AG10803 (cell line): ENCODE results near the gene LDLRAD4.

ENCODE experiments used
- DNase-seq: peaks from one replicate; pipeline ENCODE4 v3.0.0; 2010; ENCODE audit warnings: low read depth
- H3K4me3 ChIP-seq: 2 replicates; pipeline ENCODE4 v1.5.1; 2011; ENCODE audit warnings: mild to moderate bottlenecking, low read length, control low read depth
- CTCF ChIP-seq: conservative IDR thresholded peaks from 2 replicates; pipeline ENCODE4 v1.5.1; 2011; ENCODE audit warnings: mild to moderate bottlenecking, low read length, control low read depth, inconsistent platforms

Gene LDLRAD4

DNA sequence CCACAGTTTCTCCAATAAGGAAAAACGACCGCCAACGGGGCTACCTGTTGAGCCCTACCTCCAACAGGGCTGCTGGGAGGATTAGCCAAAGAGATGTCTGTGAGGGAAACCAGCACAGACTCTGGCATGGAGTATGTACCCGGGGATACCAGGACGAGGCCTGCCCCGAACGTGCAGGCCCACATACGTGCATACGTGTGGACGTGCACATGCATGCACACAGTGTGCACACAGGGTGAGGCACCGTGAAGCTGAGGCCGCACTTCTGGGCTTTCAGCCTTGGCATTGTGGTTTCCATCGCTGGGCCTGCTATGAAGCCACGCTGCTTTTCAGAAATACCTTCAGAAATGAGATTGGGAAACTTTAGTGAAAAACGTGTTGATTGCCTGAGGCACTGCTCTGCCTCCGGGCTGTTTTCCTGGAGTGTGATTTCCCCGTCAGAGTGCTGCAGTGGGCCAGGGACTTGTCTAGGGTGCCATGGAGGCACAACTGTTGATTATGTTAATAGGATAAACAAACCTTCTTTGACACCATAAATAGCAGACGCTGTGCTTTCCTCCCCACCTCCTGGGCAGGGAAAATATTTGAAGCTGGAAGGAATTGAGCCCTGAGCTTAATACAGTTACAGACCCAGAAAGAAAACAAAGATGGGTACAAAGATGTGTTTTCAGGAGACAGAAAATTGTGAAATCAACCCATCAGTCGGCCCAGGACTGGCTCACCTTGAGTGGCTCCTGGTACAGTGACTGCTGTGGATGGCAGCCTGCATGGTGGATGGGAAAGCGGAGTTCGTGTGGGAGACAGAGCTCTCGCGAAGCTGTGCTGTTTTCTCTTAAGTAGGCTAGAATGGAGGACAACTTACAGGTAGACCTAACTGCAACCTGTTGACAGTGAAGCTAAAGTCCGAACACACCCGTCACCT, 325.5 kb downstream of the LDLRAD4 start:
- TF ChIP-seq CTCF: no peak
- no peak for DNase-seq
- H3K4me3 ChIP-seq: no peak overlapping the region

- H3K4me3 ChIP-seq: no peak overlapping the region
- no peak for TF ChIP-seq CTCF
- no peak for DNase-seq
Observed at GRCh38 chr18:13544953-13545352, 326.4 kb downstream of the LDLRAD4 start.

DNA sequence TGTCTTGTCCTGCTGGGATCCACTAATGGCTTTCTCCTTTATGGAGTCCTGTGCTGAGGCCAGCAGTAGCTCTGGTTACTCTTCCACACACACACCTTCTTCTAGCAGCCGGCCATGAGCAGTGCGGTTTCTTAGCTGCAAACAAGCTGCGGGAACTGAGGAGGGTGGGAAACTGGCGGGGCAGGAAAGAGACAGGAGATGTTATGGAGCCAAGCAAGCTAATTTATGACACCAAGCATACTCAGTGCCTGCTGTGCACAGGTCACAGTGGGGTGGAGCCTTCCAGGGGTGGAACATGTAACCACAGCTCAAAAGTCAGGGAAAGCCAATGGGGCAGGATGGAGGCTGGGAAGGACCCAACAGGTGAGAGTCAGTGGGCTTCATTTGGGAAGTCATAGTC, 327.0 kb downstream of the LDLRAD4 start:
- DNase-seq: no peak
- no peak overlapping the region for H3K4me3 ChIP-seq
- no peak for TF ChIP-seq CTCF

- no peak for DNase-seq
- H3K4me3 ChIP-seq: no peak overlapping the region
- no peak for TF ChIP-seq CTCF
Observed at GRCh38 chr18:13545955-13546354, 327.4 kb downstream of the LDLRAD4 start.

DNA sequence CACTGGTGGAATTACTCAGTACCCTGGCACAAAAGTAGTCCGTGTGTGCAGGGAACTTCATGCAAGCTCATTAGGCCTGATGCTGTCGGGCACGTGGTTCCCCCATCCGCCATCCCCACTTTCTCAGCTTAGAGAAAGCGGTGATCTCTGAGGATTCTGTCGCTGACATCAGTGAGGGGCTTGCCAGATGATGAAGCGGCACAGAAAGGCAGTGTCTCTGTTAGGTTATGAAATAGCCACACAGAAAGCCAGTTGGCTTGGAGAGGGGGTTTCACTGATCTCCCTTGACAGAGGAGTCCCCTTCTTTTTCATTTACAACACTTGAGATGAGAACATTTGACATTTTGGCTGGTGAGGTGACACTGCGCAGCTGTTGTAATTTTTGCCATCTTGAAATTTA, 328.1 kb downstream of the LDLRAD4 start:
- no peak overlapping the region for H3K4me3 ChIP-seq
- no peak for DNase-seq
- no peak for TF ChIP-seq CTCF

GRCh38 chr18:13547347-13547746, 328.8 kb downstream of the LDLRAD4 start:
- TF ChIP-seq CTCF: no peak
- no peak for DNase-seq
- no peak overlapping the region for H3K4me3 ChIP-seq
